ENCODE data around the gene GNB4.

Gene GNB4

GRCh38 chr3:179451265-179452175 is at the start of gene GNB4:
Gene GNB4, minus strand, starts transcription at chr3:179451470. Its CDS starts 25,270 bp downstream, at chr3:179426200.
- in situ Hi-C loops (cut with MboI; ENCODE audit: low sequenced_read_pairs) = no loop called here

DNA sequence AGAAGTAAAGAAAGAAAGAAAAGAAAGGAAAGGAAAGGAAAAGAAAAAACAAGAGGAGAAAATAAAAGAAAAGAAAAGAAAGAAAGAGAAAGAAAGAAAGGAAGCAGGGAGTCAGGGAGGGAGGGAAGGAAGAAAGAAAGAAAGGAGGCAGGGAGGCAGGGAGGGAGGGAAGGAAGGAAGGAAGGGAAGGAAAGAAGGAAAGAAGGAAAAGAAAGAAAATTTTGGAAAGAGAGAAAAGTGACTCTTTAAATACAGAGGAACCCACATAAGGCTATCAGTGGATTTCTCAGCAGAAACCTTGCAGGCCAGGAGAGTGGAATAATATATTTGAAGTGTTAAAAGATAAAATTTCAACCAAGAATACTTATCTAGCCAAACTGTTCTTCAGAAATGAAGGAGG is 44.2 kb upstream of the GNB4 start:
- in situ Hi-C loops (cut with MboI; ENCODE audit: low sequenced_read_pairs) = no loop called here

DNA sequence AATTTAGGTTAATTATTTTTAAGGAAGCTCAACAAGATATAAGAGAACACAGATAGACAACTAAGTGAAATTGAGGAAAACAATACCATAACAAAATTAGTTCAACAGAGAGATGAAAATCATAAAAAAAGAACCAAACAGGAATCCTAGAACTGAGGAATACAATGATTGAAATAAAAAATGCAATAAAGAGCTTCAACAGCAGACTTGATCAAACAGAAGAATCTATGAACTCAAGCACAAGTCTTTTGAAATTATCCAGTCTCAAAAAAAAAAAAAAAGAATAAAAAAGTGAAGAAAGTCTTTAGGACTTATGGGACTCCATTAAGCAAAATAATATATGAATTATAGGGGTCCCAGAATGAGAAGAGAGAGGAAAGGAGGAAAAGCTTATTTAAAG is 42.0 kb upstream of the GNB4 start:
- in situ Hi-C loops (cut with MboI; ENCODE audit: low sequenced_read_pairs) = no loop called here

DNA sequence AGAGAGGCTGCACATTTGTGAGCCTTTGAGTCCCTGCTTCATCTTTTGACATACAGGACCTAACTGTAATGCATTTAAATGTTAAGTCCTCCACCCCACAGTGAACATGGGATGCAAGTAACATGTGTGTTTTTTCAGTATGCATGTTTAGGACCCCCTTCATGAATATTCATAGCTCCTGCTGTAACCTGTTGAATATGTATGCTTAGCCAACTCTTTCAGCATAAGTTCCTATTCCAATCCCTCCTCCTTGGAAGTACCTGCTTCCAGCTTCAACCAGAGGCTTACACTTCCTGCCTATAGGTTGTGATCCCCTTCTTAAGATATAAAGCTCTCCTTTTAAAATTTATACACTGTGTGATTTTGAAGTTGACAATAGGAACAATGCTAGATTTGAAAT is 36.9 kb upstream of the GNB4 start:
- in situ Hi-C loops (cut with MboI; ENCODE audit: low sequenced_read_pairs) = no loop called here

DNA sequence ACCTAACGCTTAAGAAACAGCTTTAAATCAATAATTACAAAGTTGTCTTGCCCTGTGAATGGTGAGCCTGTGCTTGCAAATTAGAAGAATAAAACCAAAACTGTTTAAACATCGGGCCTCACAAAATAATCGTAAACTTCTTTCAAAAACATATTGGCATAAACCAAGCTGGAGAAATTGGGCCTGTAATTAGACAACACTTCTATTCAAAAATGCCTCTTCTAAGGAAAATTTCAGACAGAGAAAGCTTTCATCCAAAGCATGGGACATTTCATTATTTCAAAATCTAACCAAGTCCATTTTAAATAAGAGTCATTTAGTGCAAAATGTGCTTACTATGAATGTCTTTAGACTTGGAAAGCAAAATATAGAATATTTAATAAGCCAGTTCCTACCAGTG is 35.5 kb upstream of the GNB4 start:
- in situ Hi-C loops (cut with MboI; ENCODE audit: low sequenced_read_pairs) = no loop called here

DNA sequence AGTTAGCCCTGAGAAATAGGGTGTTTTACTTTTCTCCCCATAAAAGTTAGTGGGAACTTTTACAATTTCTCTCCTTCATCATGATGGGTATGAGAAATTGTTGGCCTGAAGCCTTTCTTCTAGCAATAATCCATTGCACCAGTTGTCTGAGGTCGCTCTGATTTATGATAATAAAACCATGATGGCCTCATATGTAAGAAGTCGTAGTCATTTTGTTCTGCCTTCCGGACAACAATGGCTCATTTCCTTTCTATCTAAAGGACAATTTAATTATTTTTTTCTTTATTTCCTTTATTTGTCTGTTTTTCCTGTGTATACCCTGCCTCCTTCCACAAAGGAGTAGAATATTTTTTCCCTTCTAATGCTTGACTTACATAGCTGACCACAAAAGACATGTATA is 31.6 kb upstream of the GNB4 start:
- in situ Hi-C loops (cut with MboI; ENCODE audit: low sequenced_read_pairs) = no loop called here

DNA sequence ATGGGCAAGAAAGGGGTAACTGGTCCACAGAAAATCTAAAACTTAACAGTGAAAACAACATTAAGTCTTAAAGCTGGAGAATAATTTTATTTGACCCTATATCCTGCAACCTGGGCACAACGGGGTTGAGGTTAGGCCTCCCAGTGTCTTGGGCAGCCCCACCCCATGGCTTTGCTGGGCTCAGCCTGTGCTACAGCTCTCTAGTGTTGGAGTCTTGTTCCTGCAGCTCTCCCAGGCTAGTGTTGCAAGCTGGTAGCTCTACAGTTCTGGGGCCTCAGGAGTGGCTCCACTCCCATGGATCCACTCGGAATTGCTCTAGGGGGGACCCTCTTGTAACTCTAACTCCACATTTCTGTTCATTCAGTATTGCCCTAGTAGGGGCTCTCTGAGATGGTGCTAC is 24.9 kb upstream of the GNB4 start:
- in situ Hi-C loops (cut with MboI; ENCODE audit: low sequenced_read_pairs) = no loop called here

DNA sequence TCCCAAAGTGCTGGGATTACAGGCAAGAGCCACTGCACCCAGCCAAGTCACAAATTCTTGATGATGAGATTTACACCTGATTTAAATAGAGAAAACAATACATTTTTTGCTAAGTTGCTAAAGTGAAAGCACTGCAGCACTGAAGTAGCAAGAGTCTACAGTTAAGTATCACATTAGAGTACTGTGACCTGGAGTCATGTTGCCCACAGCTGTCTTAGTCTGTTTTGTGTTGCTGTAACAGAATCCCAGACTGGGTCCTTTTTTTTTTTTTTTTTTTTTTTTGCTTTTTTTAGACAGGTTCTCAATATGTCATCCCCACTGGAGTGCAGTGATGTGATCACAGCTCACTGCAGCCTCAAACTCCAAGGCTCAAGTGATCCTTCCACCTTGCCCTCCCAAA is 23.2 kb upstream of the GNB4 start:
- in situ Hi-C loops (cut with MboI; ENCODE audit: low sequenced_read_pairs) = no loop called here

DNA sequence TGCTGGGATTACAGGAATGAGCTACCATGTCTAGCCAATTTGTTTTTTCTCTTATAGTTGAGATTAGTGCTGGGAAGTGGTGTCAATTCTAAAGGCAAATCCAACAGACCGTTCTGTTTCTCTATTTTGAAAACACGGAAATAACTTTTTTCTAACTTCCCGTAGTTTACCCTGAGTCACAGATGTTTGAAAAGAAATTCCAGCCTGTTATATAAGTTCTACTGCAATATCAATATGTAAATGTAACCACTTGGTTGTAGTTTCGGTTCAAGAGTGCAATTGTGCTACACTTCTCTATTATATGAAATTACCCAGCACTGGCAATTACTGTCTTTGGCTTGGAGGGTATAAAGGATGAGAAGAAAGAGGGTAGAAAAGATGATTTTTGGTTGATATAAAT is 22.3 kb upstream of the GNB4 start:
- in situ Hi-C loops (cut with MboI; ENCODE audit: low sequenced_read_pairs) = no loop called here

- in situ Hi-C loops (cut with MboI; ENCODE audit: low sequenced_read_pairs) = no loop called here
Observed at GRCh38 chr3:179464323-179465092, 13.2 kb upstream of the GNB4 start.

GRCh38 chr3:179463319-179463718 is 12.0 kb upstream of the GNB4 start:
- in situ Hi-C loops (cut with MboI; ENCODE audit: low sequenced_read_pairs) = no loop called here

- in situ Hi-C loops (cut with MboI; ENCODE audit: low sequenced_read_pairs) = no loop called here
Observed at GRCh38 chr3:179460260-179460659, 9.0 kb upstream of the GNB4 start.

DNA sequence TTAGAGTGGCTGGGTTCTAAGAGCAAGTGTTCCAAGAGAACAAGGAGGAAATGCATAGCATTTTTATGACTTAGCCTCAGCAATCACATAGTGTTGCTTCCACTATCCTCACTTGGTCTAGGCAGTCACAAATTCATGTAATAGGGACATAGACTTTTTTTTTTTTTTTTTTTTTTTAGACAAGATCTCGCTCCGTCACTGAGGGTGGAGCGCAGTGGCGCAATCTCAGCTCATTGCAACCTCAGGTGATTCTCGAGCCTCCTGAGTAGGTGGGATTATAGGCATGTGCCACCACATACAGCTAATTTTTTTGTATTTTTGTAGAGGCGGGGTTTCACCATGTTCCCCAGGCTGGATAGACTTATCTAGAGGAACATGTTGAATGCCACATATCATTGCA is 4.7 kb upstream of the GNB4 start:
- in situ Hi-C loops (cut with MboI; ENCODE audit: low sequenced_read_pairs) = no loop called here

GRCh38 chr3:179454887-179455286 is 3.6 kb upstream of the GNB4 start:
- in situ Hi-C loops (cut with MboI; ENCODE audit: low sequenced_read_pairs) = no loop called here

DNA sequence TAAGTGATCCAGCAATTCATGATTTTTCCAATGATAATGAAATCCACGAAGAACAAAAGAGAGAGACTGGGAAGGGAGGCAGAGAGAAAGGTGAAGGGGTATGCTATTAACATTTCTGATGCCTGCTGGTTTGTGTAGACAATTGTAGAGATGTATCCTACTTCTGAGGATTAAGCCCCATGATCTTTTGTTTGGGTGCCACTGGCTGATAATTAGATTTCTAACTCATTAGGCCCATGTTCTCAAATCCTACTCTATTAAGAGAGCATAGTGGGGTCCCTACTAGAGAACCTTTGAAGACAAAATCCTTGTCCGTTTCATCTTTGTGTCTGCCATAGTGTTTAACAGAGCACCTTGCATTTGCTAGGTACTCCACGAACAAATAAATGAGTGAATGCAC is 2.7 kb upstream of the GNB4 start:
- in situ Hi-C loops (cut with MboI; ENCODE audit: low sequenced_read_pairs) = no loop called here

GRCh38 chr3:179452872-179453271 is 1.6 kb upstream of the GNB4 start:
- in situ Hi-C loops (cut with MboI; ENCODE audit: low sequenced_read_pairs) = no loop called here

DNA sequence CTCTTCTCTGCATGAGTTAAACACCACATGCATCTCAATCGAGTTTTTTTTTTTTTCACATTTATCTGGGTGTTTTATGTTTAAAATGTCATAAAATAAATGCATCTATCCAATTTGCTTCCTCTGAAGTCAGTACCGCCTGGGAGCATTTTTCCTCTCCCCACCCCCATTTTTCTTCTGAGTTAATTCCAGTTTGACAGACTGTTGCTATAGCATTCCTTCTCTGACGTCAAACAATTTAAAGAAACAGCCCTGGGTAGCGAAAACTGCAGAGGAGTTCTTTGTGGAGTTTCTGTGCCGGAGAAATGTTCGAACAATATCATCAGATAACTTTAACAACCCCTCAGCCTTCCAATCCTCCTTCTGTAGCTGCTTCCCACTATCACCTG is 900 bp upstream of the GNB4 start:
- in situ Hi-C loops (cut with MboI; ENCODE audit: low sequenced_read_pairs) = no loop called here

GRCh38 chr3:179450901-179451264 is 387 bp downstream of the GNB4 start:
- in situ Hi-C loops (cut with MboI; ENCODE audit: low sequenced_read_pairs) = no loop called here

- in situ Hi-C loops (cut with MboI; ENCODE audit: low sequenced_read_pairs) = no loop called here
Observed at GRCh38 chr3:179450261-179450701, 989 bp downstream of the GNB4 start.

DNA sequence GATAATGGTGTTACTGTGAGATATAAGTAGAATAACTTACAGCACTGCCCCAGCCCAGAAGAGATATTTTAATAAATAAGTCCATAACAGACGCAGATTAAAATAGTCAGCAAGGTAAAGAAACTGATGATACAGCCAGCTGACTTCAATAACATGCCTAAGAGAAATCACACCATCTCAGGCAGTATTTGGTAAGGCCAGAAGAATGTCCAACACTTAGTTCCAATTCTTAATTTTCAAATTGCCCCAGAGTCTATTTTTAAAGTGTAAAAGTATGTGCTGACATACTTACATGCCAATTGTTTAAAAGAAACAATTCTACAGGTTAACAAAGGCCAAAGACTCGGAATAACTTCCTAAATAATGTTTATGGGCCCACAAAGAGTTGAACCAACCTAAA is 1.6 kb downstream of the GNB4 start:
- in situ Hi-C loops (cut with MboI; ENCODE audit: low sequenced_read_pairs) = no loop called here

- in situ Hi-C loops (cut with MboI; ENCODE audit: low sequenced_read_pairs) = no loop called here
Observed at GRCh38 chr3:179447251-179447650, 4.0 kb downstream of the GNB4 start.

- in situ Hi-C loops (cut with MboI; ENCODE audit: low sequenced_read_pairs) = no loop called here
Observed at GRCh38 chr3:179446501-179446900, 4.8 kb downstream of the GNB4 start.
